Chondrocyte (in vitro differentiated cells): ENCODE measurements around the gene LIMS1. TPM values are rescaled to one million over a fixed set of nuclear protein-coding genes. Genes with fewer than 3 reads are reported as not detected.
"Not testable (repeated sequence)": the region's sequence is repeated elsewhere in the genome, so short reads cannot be mapped to it uniquely, and the experiment has no call there.

Source experiments
- DNase-seq: peaks from one replicate; pipeline ENCODE4 v3.0.0; 2021; ENCODE audit warnings: mixed read lengths, low spot score
- H3K27ac Mint-ChIP-seq: one replicate; pipeline ENCODE4 v1.8.0; 2021; ENCODE audit warnings: mild to moderate bottlenecking, moderate library complexity, mixed read lengths; ENCODE audit not compliant: unreplicated experiment
- H3K27me3 Mint-ChIP-seq: 2 replicates; pipeline ENCODE4 v1.8.0; 2021; ENCODE audit warnings: low read depth, mixed read lengths
- H3K36me3 Mint-ChIP-seq: 2 replicates; pipeline ENCODE4 v1.8.0; 2021; ENCODE audit warnings: low read depth, mixed read lengths
- H3K4me1 Mint-ChIP-seq: 2 replicates; pipeline ENCODE4 v1.8.0; 2021; ENCODE audit warnings: low read depth, mild to moderate bottlenecking, mixed read lengths
- H3K4me3 Mint-ChIP-seq: one replicate; pipeline ENCODE4 v1.8.0; 2021; ENCODE audit warnings: mild to moderate bottlenecking, moderate library complexity, mixed read lengths; ENCODE audit not compliant: unreplicated experiment
- H3K9me3 Mint-ChIP-seq: 2 replicates; pipeline ENCODE4 v1.8.0; 2021; ENCODE audit warnings: low read depth, mixed read lengths
- total RNA-seq: library from RNA; stranded (reverse); gene quantifications from 3 replicates; pipeline ENCODE4 v1.2.1, GENCODE V29; 2021
- TF ChIP-seq, protein P1 (sequence below): fragments of 200-600 bp; sonication (generic); IDR thresholded peaks from 2 replicates; pipeline ENCODE4 v1.5.0; 2021; ENCODE audit warnings: antibody characterized with exemption, mild to moderate bottlenecking, moderate library complexity

LIMS1 gene
- total RNA-seq, 1 donor from 2014 or later: 145 TPM

DNA sequence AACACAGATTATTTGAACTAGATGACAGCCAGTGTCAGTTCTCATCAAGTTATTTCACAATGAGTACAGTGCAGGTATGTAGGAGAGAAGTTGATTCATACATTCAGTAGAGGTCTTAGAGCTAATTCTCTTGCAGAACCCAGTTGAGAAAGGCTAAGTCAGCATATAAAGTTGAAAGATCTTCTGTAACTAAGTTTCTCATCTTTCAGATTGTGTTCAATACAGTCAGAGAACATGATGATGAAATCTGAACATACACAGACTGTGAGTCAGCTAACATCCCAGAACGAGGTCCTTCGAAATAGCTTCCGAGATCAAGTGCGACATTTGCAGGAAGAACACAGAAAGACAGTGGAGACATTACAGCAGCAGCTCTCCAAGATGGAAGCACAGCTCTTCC lies 41.9 kb upstream of the LIMS1 start:
- TF ChIP-seq, protein P1, sequence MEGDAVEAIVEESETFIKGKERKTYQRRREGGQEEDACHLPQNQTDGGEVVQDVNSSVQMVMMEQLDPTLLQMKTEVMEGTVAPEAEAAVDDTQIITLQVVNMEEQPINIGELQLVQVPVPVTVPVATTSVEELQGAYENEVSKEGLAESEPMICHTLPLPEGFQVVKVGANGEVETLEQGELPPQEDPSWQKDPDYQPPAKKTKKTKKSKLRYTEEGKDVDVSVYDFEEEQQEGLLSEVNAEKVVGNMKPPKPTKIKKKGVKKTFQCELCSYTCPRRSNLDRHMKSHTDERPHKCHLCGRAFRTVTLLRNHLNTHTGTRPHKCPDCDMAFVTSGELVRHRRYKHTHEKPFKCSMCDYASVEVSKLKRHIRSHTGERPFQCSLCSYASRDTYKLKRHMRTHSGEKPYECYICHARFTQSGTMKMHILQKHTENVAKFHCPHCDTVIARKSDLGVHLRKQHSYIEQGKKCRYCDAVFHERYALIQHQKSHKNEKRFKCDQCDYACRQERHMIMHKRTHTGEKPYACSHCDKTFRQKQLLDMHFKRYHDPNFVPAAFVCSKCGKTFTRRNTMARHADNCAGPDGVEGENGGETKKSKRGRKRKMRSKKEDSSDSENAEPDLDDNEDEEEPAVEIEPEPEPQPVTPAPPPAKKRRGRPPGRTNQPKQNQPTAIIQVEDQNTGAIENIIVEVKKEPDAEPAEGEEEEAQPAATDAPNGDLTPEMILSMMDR: peak; percentile 52
- H3K27ac Mint-ChIP-seq: peak overlapping the region; percentile 95
- DNase-seq: no peak
- H3K4me3 Mint-ChIP-seq: peak overlapping the region; percentile 11
- peaks cover 26% of the 10 kb centered on the region for H3K4me1 Mint-ChIP-seq
- peaks cover 7% of the 10 kb centered on the region for H3K36me3 Mint-ChIP-seq
- H3K9me3 Mint-ChIP-seq: no peaks in the 10 kb centered on the region
- no peaks in the 10 kb centered on the region for H3K27me3 Mint-ChIP-seq

DNA sequence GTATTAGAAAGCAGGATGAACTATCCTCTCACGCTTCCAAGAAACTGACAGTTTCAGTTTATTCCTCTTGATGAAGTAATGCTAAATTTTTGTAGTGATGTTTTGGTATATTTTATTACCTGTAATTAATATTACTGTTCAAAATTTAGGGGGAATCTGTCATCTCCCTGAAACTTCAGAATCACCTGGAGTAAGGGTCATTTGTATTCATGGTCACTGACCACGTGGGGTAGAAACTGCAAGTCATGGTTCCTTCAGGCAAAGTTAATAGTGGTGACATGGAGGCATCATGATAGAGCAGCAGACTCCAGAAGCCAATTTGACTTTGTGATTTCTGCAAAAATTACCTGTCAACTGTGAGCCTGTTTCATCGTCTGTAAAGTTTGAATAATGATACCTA lies 38.1 kb upstream of the LIMS1 start:
- not testable (repeated sequence) for DNase-seq, H3K27me3 Mint-ChIP-seq, H3K9me3 Mint-ChIP-seq, H3K4me3 Mint-ChIP-seq, H3K27ac Mint-ChIP-seq
- peaks cover 11% of the 10 kb centered on the region for H3K36me3 Mint-ChIP-seq
- peaks cover 24% of the 10 kb centered on the region for H3K4me1 Mint-ChIP-seq

DNA sequence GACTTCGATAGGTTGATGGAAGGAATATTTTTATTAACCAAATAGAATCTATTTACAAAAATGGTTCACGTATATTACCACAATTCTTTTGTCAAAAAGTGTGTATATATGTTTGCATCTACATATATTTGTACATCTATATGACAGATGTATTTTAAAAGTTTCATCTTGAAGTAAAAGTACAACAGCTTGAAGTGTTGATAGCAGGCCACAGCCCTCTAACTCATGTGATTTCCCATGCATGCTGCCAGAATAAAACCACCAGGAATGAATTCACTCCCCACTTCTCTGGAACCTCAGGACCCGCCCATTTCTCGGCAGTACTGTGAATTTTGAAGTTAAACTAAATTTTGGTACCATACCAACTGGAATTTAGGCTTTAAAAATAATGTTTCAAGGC lies 26.6 kb upstream of the LIMS1 start:
- peaks cover 17% of the 10 kb centered on the region for H3K36me3 Mint-ChIP-seq
- not testable (repeated sequence) for H3K9me3 Mint-ChIP-seq, H3K4me3 Mint-ChIP-seq, DNase-seq, H3K27me3 Mint-ChIP-seq
- peak overlapping the region; percentile 54 for H3K27ac Mint-ChIP-seq
- H3K4me1 Mint-ChIP-seq: peaks cover 20% of the 10 kb centered on the region

DNA sequence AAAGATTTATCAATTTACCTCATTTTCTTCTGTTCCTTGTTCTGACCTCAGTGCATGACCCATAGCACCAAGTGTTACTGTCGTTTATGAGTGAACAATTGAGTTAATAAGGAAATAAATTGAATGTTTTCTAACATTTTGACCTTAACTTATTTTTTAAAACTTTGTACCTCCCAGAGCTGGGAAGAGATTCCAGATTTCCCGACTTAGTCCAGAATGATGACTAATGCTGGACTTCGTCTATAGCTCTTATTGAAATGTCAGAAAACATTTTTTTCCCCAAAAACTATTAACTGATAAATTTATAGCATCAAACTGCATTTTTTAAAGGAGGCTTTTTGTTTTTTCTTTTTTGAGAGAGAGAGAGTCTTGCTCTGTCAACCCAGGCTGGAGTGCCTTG lies 21.8 kb upstream of the LIMS1 start:
- peaks cover 15% of the 10 kb centered on the region for H3K4me1 Mint-ChIP-seq
- H3K27me3 Mint-ChIP-seq, H3K9me3 Mint-ChIP-seq, DNase-seq, H3K4me3 Mint-ChIP-seq, H3K36me3 Mint-ChIP-seq: not testable (repeated sequence)
- H3K27ac Mint-ChIP-seq: peak overlapping the region; percentile 54

DNA sequence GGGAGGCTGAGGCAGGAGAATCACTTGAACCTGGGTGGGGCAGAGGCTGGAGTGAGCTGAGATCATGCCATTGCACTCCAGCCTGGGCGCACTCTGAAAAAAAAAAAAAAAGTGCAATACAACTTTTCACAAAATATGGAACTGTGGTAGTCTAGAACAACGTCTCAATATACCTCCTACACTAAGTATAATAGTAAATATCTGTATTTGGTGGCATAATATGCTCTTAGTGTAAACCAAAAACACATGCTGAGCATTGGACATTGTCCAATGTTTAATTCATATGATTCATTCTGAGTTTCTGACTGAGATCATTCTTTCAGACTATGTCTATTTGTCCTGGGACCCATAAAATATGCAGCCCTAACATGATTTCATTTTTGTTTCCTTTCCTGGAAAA lies 19.8 kb upstream of the LIMS1 start:
- H3K27ac Mint-ChIP-seq: peak overlapping the region; percentile 59
- not testable (repeated sequence) for H3K9me3 Mint-ChIP-seq, H3K27me3 Mint-ChIP-seq, H3K4me3 Mint-ChIP-seq, H3K36me3 Mint-ChIP-seq, H3K4me1 Mint-ChIP-seq, DNase-seq

DNA sequence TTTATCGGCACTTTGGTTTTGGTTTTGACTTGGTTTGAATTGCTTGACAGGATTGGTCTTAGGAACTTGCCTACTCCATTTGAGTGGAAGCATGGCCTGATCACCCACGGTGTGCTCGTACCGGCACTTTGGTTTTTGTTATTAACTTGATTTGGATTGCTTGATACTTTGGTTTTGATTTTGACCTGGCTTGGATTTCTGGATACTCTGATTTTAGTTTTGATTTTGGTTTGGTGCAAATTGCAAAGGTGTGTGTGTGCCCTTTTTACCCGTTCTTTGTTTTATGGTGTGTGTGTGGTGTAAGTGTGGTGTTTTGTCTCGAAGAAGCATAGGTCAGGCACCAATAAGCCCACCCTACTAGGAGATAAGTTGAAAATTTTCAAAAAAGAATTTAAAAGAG lies 9.6 kb upstream of the LIMS1 start:
- not testable (repeated sequence) for DNase-seq, H3K9me3 Mint-ChIP-seq, H3K36me3 Mint-ChIP-seq, H3K27me3 Mint-ChIP-seq, H3K27ac Mint-ChIP-seq, H3K4me1 Mint-ChIP-seq, H3K4me3 Mint-ChIP-seq

DNA sequence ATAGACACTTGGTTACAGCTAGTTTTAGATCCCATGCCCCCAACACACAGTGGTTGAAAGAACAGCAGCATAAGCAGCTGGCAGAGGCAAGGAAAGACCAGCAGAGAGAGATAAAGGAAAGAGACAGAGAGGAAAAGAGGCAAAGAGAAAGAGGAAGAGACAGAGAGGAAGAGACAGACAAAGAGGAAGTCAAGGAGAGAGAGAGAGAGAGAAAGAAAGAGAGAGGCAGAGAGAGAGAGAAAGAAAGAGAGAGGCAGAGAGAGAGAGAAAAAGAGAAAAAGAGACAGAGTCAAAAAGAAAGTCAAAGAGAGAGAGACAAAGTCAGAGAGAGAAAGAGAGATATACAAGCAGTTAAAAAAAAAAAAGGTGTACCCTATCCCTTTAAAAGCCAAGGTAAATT lies 9.0 kb upstream of the LIMS1 start:
- H3K9me3 Mint-ChIP-seq, H3K27ac Mint-ChIP-seq, DNase-seq, H3K27me3 Mint-ChIP-seq, H3K4me3 Mint-ChIP-seq, H3K36me3 Mint-ChIP-seq, H3K4me1 Mint-ChIP-seq: not testable (repeated sequence)

DNA sequence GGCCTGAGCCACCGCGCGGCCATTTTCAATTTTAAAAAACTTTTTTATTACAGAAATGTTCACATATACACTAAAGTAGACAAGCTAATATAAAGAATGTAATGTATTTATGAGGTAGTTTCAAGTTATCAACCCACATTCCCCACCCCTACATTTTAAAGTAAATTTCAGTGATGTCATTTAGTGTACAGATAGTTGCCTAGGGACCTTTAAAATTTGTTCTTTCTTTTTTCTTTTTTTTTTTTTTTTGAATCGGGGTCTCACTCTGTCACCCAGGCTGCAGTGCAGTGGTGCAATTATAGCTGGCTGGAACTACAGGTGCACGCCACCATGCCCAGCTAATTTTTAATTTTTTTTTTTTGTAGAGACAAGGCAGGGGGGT lies 2.6 kb upstream of the LIMS1 start:
- no peaks in the 10 kb centered on the region for H3K36me3 Mint-ChIP-seq
- H3K4me3 Mint-ChIP-seq: no peak overlapping the region
- TF ChIP-seq, protein P1: no peak
- H3K4me1 Mint-ChIP-seq: peaks cover 21% of the 10 kb centered on the region
- H3K27me3 Mint-ChIP-seq: no peaks in the 10 kb centered on the region
- DNase-seq: no peak
- no peaks in the 10 kb centered on the region for H3K9me3 Mint-ChIP-seq
- no peak overlapping the region for H3K27ac Mint-ChIP-seq
